IMR-90 (cell line): ENCODE results near the gene ZDHHC18. TPM values are rescaled to one million over a fixed set of nuclear protein-coding genes. Genes with fewer than 3 reads are reported as not detected.
A peak's percentile ranks its signal among the peaks of the same experiment; 100 is the strongest.

Source experiments
- ATAC-seq: fragments of 200-7000 bp; cut with Tn5 transposase; 2 replicates; pipeline ENCODE4 v1.9.1; 2020; ENCODE audit warnings: low read depth, mild to moderate bottlenecking, moderate library complexity
- BruUV-seq: library from RNA; stranded (reverse); fragments of 400-500 nt; replicated peaks from 2 replicates; lab custom pipeline; 2021; lab: Mats Ljungman, UMichigan
- CTCF ChIA-PET: fragments of 300-600 bp; formaldehyde crosslinking; extraction: SDS; loops from one replicate; lab custom pipeline; 2021; ENCODE audit warnings: antibody characterized with exemption; lab: Yijun Ruan, JAX
- POLR2A ChIA-PET: fragments of 300-600 bp; sonication (Branson Sonifier 250); formaldehyde crosslinking; loops from one replicate; lab custom pipeline; 2022; ENCODE audit warnings: antibody characterized with exemption; ENCODE audit not compliant: unreplicated experiment; lab: Charles Lee
- DNase-seq: peaks from one replicate; pipeline ENCODE4 v3.0.0; 2013
- H2AFZ ChIP-seq: replicated peaks from 2 replicates; pipeline ENCODE3; 2013; ENCODE audit warnings: low read length, mild to moderate bottlenecking; ENCODE audit not compliant: poor library complexity
- H2AK5ac ChIP-seq: 2 replicates; pipeline ENCODE4 v1.6.1; 2013; ENCODE audit warnings: low read depth, low read length, inconsistent platforms
- H2AK9ac ChIP-seq: replicated peaks from 2 replicates; pipeline ENCODE3; 2013; ENCODE audit warnings: mild to moderate bottlenecking, low read depth, low read length, moderate library complexity; ENCODE audit not compliant: poor library complexity
- H2BK120ac ChIP-seq: 2 replicates; pipeline ENCODE4 v1.6.1; 2013; ENCODE audit warnings: low read depth, low read length, inconsistent platforms
- H2BK15ac ChIP-seq: 3 replicates; pipeline ENCODE4 v1.6.1; 2013; ENCODE audit warnings: low read depth, low read length, inconsistent platforms
- H2BK20ac ChIP-seq: 2 replicates; pipeline ENCODE4 v1.6.1; 2013; ENCODE audit warnings: low read depth, mild to moderate bottlenecking, inconsistent platforms, low read length, moderate library complexity
- H2BK5ac ChIP-seq: 2 replicates; pipeline ENCODE4 v1.6.1; 2013; ENCODE audit warnings: mild to moderate bottlenecking, low read depth, low read length, inconsistent platforms; ENCODE audit not compliant: poor library complexity, severe bottlenecking
- H3K14ac ChIP-seq: replicated peaks from 2 replicates; pipeline ENCODE4 v1.6.1; 2013; ENCODE audit warnings: low read depth, low read length, inconsistent platforms
- H3K18ac ChIP-seq: 2 replicates; pipeline ENCODE4 v1.6.1; 2013; ENCODE audit warnings: low read depth, low read length, control low read depth
- H3K23ac ChIP-seq: 2 replicates; pipeline ENCODE4 v1.6.1; 2013; ENCODE audit warnings: low read depth, low read length, inconsistent platforms
- H3K27ac ChIP-seq: 2 replicates; pipeline ENCODE4 v1.5.1; 2013; ENCODE audit warnings: mild to moderate bottlenecking, control low read depth, low read length; ENCODE audit not compliant: insufficient read depth
- H3K27me3 ChIP-seq: 2 replicates; pipeline ENCODE4 v1.6.1; 2013; ENCODE audit warnings: low read length; ENCODE audit not compliant: control insufficient read depth, insufficient read depth
- H3K36me3 ChIP-seq: 2 replicates; pipeline ENCODE4 v1.6.1; 2013; ENCODE audit warnings: low read length, mixed read lengths; ENCODE audit not compliant: control insufficient read depth, insufficient read depth
- H3K4ac ChIP-seq: 2 replicates; pipeline ENCODE4 v1.6.1; 2013; ENCODE audit warnings: low read depth, low read length, inconsistent platforms
- H3K4me1 ChIP-seq: 2 replicates; pipeline ENCODE4 v1.6.1; 2013; ENCODE audit warnings: low read length, mixed read lengths; ENCODE audit not compliant: control insufficient read depth, insufficient read depth
- H3K4me2 ChIP-seq: 2 replicates; pipeline ENCODE4 v1.6.1; 2013; ENCODE audit warnings: low read depth, mild to moderate bottlenecking, control low read depth, low read length, moderate library complexity
- H3K4me3 ChIP-seq: 2 replicates; pipeline ENCODE4 v1.5.1; 2013; ENCODE audit warnings: low read depth, mild to moderate bottlenecking, control low read depth, low read length, moderate library complexity; ENCODE audit not compliant: insufficient read depth
- H3K56ac ChIP-seq: 2 replicates; pipeline ENCODE4 v1.6.1; 2013; ENCODE audit warnings: low read length, inconsistent platforms; ENCODE audit not compliant: insufficient read depth; ENCODE audit errors: extremely low read depth
- H3K79me1 ChIP-seq, 2 experiments: 2 replicates each; pipeline ENCODE4 v1.6.1; 2013; ENCODE audit warnings: low read length in 2 of 2, inconsistent platforms in 1 of 2, low read depth in 1 of 2
- H3K9ac ChIP-seq: 2 replicates; pipeline ENCODE4 v1.6.1; 2013; ENCODE audit warnings: low read depth, low read length, control low read depth
- H3K9me1 ChIP-seq: 2 replicates; pipeline ENCODE4 v1.6.1; 2013; ENCODE audit warnings: low read length, inconsistent platforms; ENCODE audit not compliant: insufficient read depth
- H3K9me3 ChIP-seq: 2 replicates; pipeline ENCODE4 v1.6.1; 2013; ENCODE audit warnings: low read length; ENCODE audit not compliant: control insufficient read depth, insufficient read depth
- H4K20me1 ChIP-seq: 2 replicates; pipeline ENCODE4 v1.6.1; 2013; ENCODE audit warnings: low read length, inconsistent platforms; ENCODE audit not compliant: insufficient read depth
- H4K5ac ChIP-seq: 2 replicates; pipeline ENCODE4 v1.6.1; 2013; ENCODE audit warnings: mild to moderate bottlenecking, low read depth, low read length, control low read depth
- H4K8ac ChIP-seq, 2 experiments: 2 replicates each; pipeline ENCODE4 v1.6.1; 2013; ENCODE audit warnings: low read depth in 2 of 2, low read length in 2 of 2, control low read depth in 1 of 2, inconsistent platforms in 1 of 2
- H4K91ac ChIP-seq: 2 replicates; pipeline ENCODE4 v1.6.1; 2013; ENCODE audit warnings: low read depth, low read length, inconsistent platforms; ENCODE audit not compliant: insufficient read depth
- MAFK ChIP-seq: IDR thresholded peaks from 2 replicates; pipeline ENCODE4 v1.6.1; 2012; ENCODE audit warnings: low read depth, low read length, improper control_type of control experiment
- SMC3 ChIP-seq: fragments of 150-350 bp; IDR thresholded peaks from 2 replicates; pipeline ENCODE4 v1.6.1; 2016; ENCODE audit warnings: low read depth, mild to moderate bottlenecking, antibody characterized with exemption, low read length, moderate library complexity
- WGBS, 2 experiments: methylation state at CpG; one replicate each; pipeline versions ENCODE4 v1.1.5 to v1.1.7; 2013; ENCODE audit warnings: missing lambda C conversion rate in 2 of 2; ENCODE audit not compliant: insufficient read length in 1 of 2; ENCODE audit errors: extremely low coverage in 2 of 2; 5-methylcytosine and 5-hydroxymethylcytosine counted together
- dilution Hi-C: fragments of 300-500 bp; cut with HindIII; formaldehyde crosslinking; loops from one replicate; pipeline ENCODE4 v1.14.3; 2018; ENCODE audit warnings: low sequenced_read_pairs; ENCODE audit not compliant: unreplicated experiment
- in situ Hi-C: fragments of 300-500 bp; cut with MboI; formaldehyde crosslinking; loops from 3 replicates; pipeline ENCODE4 v1.14.3; 2019; ENCODE audit warnings: low sequenced_read_pairs, inconsistent platforms, mixed read lengths
- intact Hi-C: fragments of 100-400 bp; cut with micrococcal nuclease; formaldehyde crosslinking; loops from 2 replicates; pipeline ENCODE4 v1.10.0; 2022
- polyA plus RNA-seq, 3 experiments: library from polyadenylated mRNA; depleted of rRNA; stranded (reverse); fragments of >200 nt; gene quantifications; 2 replicates each; pipeline ENCODE4 v1.2.3, GENCODE V29; 2012; ENCODE audit warnings: low replicate concordance in 1 of 3
- total RNA-seq: library from RNA; depleted of rRNA; stranded (reverse); fragments of >200 nt; gene quantifications from 2 replicates; pipeline ENCODE4 v1.2.3, GENCODE V29; 2012

The ZDHHC18 gene
- total and polyA plus RNA-seq, 2 of the 4 experiments (the other 2 are of a cell fraction): 12.5 to 37.0 TPM

- Histone ChIP-seq H3K9ac (no peak overlapping the region), H4K20me1 (no peaks in the 10 kb centered on the region), H2BK20ac (no peak overlapping the region), H2AK5ac (no peak overlapping the region), H3K9me1 (no peaks in the 10 kb centered on the region), H3K27ac (no peak overlapping the region), H2BK120ac (no peak overlapping the region), H3K4me2 (no peak overlapping the region), H2AK9ac (no peak overlapping the region), H3K9me3 (no peaks in the 10 kb centered on the region), H3K27me3 (no peaks in the 10 kb centered on the region), H2BK15ac (no peak overlapping the region), H4K91ac (no peak overlapping the region), H3K18ac (no peak overlapping the region), H3K36me3 (peaks cover 11% of the 10 kb centered on the region), H3K79me1 (peaks cover 10 to 24% of the 10 kb centered on the region in 2 experiments; a peak in 3 of 4 replicates), H3K14ac (no peak overlapping the region), H3K56ac (no peak overlapping the region), H3K23ac (no peak overlapping the region), H3K4ac (no peak overlapping the region), H3K4me1 (peaks cover 6% of the 10 kb centered on the region), H4K8ac (no peak overlapping the region), H3K4me3 (no peak overlapping the region), H2AFZ (no peak overlapping the region), H4K5ac (no peak overlapping the region), H2BK5ac (no peak overlapping the region)
- no peak for DNase-seq
- ATAC-seq: no peak
- whole genome bisulfite sequencing, 2 experiments: no CpG with 5 or more reads among the region's 2 CpGs
- dilution Hi-C loops: loop anchor here (25.0 kb wide), 1 partner anchor 206 kb away; no protein-coding TSS in a partner anchor
- intact Hi-C loops: no loop called here
- CTCF ChIA-PET: no interaction called here
- POLR2A ChIA-PET: no interaction called here
- 0 out of 2 replicates have a peak, but pooled peaks have one; percentile 7 for TF ChIP-seq MAFK
- no peak for TF ChIP-seq SMC3
- in situ Hi-C loops: no loop called here
- no TSS peak for BruUV-seq
Measured at GRCh38 chr1:26792924-26793323, 33.6 kb upstream of the ZDHHC18 start.
